ENCODE results near the gene INHBB. TPM values are rescaled to one million over a fixed set of nuclear protein-coding genes. Genes with fewer than 3 reads are reported as not detected.

INHBB gene
- total RNA-seq, 1 donor from 2014 or later: 3.3 TPM

GRCh38 chr2:120334068-120334467, 11.9 kb upstream of the INHBB start:
- FAIRE-seq: no peak
- DNase-seq (ENCODE audit: low spot score in 2 of 2): no peak

GRCh38 chr2:120336749-120337148, 9.2 kb upstream of the INHBB start:
- DNase-seq (ENCODE audit: low spot score in 2 of 2) (no peak), FAIRE-seq (no peak)

- FAIRE-seq: no peak
Observed at GRCh38 chr2:120338015-120338414, 7.9 kb upstream of the INHBB start.

GRCh38 chr2:120341977-120342376, 4.0 kb upstream of the INHBB start:
- no peak for FAIRE-seq
- DNase-seq (ENCODE audit: low spot score in 2 of 2): no peak

More at GRCh38 chr2:120338015-120338414, 7.9 kb upstream of the INHBB start:
- no peak for DNase-seq (ENCODE audit: low spot score in 2 of 2)

GRCh38 chr2:120342446-120342845, 3.5 kb upstream of the INHBB start:
- FAIRE-seq (no peak), DNase-seq (ENCODE audit: low spot score in 2 of 2) (no peak)

- DNase-seq (ENCODE audit: low spot score in 2 of 2) (no peak), FAIRE-seq (no peak)
Observed at GRCh38 chr2:120343100-120343432, 2.9 kb upstream of the INHBB start.

GRCh38 chr2:120343433-120344105, 2.4 kb upstream of the INHBB start:
- FAIRE-seq (no peak), DNase-seq (ENCODE audit: low spot score in 2 of 2) (peak; percentile 84 to 90)

- FAIRE-seq (no peak), DNase-seq (ENCODE audit: low spot score in 2 of 2) (peak; percentile 48 to 52)
Observed at GRCh38 chr2:120344214-120344975, 1.5 kb upstream of the INHBB start.

GRCh38 chr2:120344976-120345581, 857 bp upstream of the INHBB start:
- no peak for DNase-seq (ENCODE audit: low spot score in 2 of 2)
- FAIRE-seq: no peak

- FAIRE-seq (no peak), DNase-seq (ENCODE audit: low spot score in 2 of 2) (no peak)
Observed at GRCh38 chr2:120345608-120346007, 328 bp upstream of the INHBB start.

- no peak for DNase-seq (ENCODE audit: low spot score in 2 of 2)
- no peak for FAIRE-seq
Observed at GRCh38 chr2:120346667-120347358, 877 bp downstream of the INHBB start.

- FAIRE-seq (no peak), DNase-seq (ENCODE audit: low spot score in 2 of 2) (no peak)
Observed at GRCh38 chr2:120347396-120348060, 1.6 kb downstream of the INHBB start.

- FAIRE-seq: no peak
- DNase-seq (ENCODE audit: low spot score in 2 of 2): no peak
Observed at GRCh38 chr2:120348134-120348736, 2.3 kb downstream of the INHBB start.

- DNase-seq (ENCODE audit: low spot score in 2 of 2) (no peak), FAIRE-seq (no peak)
Observed at GRCh38 chr2:120348737-120349439, 3.0 kb downstream of the INHBB start.

GRCh38 chr2:120349440-120349921, 3.5 kb downstream of the INHBB start:
- FAIRE-seq: no peak
- no peak for DNase-seq (ENCODE audit: low spot score in 2 of 2)

- no peak for DNase-seq (ENCODE audit: low spot score in 2 of 2)
Observed at GRCh38 chr2:120350080-120350479, 4.1 kb downstream of the INHBB start.

GRCh38 chr2:120350801-120351320, 4.9 kb downstream of the INHBB start:
- FAIRE-seq (no peak), DNase-seq (ENCODE audit: low spot score in 2 of 2) (no peak)

More at GRCh38 chr2:120350080-120350479, 4.1 kb downstream of the INHBB start:
- no peak for FAIRE-seq

- FAIRE-seq (no peak), DNase-seq (ENCODE audit: low spot score in 2 of 2) (no peak)
Observed at GRCh38 chr2:120352696-120353590, 7.0 kb downstream of the INHBB start.

Measured in frontal cortex (tissue), 4 donors.